COR-L47 (cell line): ENCODE data around the gene LRBA.
A peak's percentile ranks its signal among the peaks of the same experiment; 100 is the strongest.
"Not testable (repeated sequence)": the region's sequence is repeated elsewhere in the genome, so short reads cannot be mapped to it uniquely, and the experiment has no call there.

ENCODE experiments used
- DNase-seq: peaks from one replicate; lab custom pipeline; 2025; lab: John Stamatoyannopoulos, UW

The LRBA gene

GRCh38 chr4:150668824-150669223, 346.3 kb downstream of the LRBA start:
- DNase-seq, result no peak

DNA sequence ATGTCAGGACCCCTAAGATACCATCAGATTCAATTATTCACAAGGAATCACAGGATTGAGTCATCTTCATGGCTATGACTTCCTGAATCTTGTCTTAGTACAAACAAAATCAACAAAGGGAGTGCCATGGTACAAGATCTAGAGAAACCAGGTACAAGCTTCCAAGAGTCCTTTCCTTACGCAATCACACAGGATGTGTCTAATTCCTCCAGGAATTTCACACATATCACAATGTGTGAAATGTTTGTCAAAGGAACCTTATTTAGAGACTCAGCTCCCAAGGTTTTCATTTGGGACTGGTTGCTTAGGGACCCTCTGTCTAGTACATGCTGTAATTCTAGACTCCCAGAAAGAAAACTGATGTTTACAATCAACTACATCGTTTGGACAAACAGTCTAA, 350.1 kb downstream of the LRBA start:
- no peak for DNase-seq

DNA sequence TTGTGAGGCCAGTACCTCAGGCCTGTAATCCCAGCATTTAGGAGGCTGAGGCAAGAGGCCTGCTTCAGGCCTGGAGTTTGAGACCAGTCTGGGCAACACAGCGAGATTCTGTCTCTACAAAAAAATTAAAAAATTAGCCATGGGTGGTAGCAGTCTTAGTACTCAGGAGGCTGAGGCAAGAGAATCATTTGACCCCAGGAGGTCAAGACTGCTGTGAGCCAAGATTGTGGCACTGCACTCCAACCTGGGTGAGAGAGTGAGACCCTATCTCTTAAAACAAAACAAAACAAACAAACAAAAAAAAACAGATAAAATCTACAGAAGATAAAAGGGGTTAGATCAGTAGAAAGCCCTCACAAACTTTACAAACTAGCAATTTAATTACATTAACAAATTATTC, 352.4 kb downstream of the LRBA start:
- DNase-seq, result no peak

GRCh38 chr4:150661551-150661950, 353.5 kb downstream of the LRBA start:
- DNase-seq, result not testable (repeated sequence)

GRCh38 chr4:150658258-150658657, 356.8 kb downstream of the LRBA start:
- not testable (repeated sequence) for DNase-seq

DNA sequence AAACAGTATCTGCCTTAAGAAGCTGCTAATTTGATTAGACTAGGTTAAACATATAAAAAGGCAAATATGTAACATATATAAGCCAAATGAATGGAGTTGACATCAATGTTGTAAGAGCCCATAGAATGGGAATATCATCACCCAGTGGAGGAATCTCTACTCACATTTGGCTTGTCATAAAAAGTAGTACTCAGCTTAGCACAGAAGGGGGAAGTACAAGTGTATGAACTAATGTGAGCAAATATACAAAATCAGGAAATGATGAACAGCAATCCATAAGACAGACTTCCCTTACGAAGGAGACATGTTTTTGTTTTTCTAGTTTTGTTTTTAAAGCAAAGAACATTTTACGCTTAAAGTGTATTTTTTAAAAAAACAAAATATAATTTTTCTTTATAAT, 358.2 kb downstream of the LRBA start:
- no peak for DNase-seq

- no peak for DNase-seq
Measured at GRCh38 chr4:150650751-150651150, 364.3 kb downstream of the LRBA start.

DNA sequence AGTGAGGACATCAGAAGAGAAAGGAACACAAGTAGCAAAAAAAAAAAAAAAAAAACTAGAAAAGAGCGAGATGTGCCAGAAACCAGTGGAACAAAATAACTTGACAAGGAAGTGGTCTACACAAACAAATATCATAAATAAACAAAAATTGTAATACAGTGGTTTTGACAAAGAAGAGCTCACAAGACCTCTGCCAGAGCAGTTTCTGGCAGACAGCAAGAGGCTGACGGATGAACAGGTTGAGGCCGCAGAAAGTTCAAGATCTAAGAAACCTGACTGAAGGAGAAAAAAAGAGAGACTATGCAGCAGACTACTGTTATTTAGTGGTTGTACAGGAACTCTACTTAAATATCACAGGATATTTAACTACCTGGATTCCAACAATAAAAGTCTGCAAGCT, 367.0 kb downstream of the LRBA start:
- no peak for DNase-seq

GRCh38 chr4:150647008-150647407, 368.1 kb downstream of the LRBA start:
- no peak for DNase-seq

DNA sequence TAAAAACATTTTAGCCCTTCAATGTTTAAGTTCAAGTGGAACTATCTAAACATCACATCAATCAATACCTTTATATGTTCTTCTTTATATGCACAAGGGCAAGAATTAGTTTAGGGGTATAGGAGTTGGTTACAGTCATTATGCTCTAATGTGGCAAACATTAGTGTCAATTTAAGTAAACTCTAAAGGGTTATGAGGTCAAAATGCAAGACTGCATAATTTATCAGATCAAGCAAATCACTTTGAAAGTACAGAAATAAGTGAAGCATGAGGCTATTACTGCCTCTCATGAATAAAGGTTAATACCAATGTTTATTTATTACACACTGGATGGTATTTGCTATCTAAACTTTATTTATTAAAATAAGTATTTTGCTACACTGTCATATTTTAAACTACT, 373.5 kb downstream of the LRBA start:
- DNase-seq, result no peak

- DNase-seq, result no peak
Measured at GRCh38 chr4:150632639-150633038, 382.4 kb downstream of the LRBA start.

DNA sequence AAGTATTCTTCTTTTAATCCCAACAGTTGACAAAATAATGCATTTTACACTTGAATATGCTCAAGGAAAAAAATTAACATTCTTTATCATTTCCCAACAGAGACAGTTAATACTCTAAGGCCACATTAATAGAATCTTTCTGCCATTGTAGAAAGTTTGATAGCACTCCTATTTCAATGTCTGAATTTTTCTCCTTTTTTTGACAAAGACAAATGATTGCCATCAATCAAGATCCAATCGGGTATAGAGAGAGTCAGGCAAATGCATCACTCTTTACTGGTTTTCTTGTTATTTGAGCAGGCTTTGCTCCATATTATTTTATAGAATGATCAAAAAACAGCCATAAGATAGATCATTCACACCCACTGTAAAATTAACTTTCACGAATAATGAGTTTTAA, 387.0 kb downstream of the LRBA start:
- DNase-seq, result no peak

- no peak for DNase-seq
Measured at GRCh38 chr4:150625033-150625432, 390.1 kb downstream of the LRBA start.

DNA sequence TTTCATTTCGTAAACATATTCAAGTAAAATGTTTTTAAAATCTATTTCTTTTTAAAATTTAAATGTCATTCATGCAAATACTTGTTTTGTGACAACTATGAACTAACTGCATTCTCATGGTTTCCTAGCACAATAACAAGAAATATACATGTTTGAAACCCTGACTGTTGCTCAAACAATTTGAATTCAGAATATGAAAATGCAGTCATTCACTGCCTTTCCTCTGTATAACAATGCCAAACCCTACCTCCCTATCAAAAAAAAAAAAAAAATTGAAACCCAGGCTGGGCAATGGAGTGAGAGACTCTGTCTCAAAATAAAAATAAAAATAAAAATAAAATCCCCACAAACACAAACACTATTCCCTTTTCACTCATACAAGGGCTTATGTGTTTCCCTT, 391.0 kb downstream of the LRBA start:
- no peak for DNase-seq

- no peak for DNase-seq
Measured at GRCh38 chr4:150619042-150619441, 396.0 kb downstream of the LRBA start.

DNA sequence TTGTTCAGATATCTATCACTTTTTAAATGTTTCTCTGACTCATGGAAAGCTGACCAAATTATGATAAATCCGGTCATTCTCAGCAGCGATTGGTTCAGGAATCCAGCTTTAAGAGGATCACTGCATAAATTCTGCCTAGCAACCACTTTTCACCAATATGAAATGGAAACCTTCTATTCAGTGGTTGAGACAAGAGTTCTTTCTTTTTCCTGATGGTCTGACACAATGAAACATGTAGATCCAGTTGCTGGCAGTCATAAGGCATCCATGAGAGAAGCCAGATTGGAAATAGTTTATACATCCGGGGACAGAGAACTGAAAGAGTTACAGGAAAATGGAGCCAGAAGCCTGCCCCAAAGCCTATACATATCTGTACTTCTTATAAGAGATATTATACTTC, 406.0 kb downstream of the LRBA start:
- no peak for DNase-seq

DNA sequence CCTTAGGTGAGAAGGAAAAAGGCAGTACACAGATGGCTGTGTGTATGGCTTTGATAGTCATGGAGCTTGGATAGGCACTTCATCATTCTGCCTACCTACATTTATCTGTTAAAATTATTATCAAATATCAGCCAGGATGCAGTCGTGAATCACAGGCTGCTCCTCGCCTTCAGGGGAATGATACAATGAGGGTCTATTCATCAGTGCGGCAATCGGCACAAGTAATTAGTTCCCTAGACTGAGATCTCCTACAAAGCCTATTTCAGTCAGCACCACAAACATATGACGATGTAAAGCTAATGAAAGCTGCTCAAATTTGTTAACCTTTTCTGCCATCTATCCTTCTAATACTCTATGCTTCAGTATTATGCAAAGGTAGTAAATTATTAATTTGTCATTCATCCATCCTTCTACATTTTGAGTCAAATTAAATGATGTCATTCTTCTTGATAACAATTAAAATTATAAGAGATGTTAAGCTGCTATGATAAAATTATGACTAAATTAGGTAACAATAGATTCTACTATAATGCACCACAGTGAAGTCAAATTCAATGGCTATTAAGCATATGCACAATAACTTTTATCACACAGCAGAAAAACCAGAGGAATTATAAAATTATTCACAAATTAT, 414.2 kb downstream of the LRBA start:
- no peak for DNase-seq

DNA sequence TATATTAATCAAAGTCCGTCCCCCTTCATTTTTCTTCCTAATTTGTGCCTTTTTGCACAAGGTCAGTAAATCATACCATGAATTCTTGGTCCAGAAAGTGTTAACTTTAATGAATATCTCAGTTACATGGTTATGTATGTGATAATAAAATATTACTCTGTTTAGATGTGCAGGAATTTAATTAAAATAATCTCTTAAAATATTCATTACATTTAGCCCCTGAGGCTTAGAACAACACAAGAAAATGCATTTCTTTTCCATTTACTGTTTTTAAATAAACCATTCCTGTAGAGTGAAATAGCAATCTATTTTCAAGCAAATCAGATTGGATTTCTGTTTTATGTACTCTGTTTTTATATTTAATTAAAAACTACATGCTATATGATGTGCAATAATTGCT, 415.5 kb downstream of the LRBA start:
- no peak for DNase-seq

DNA sequence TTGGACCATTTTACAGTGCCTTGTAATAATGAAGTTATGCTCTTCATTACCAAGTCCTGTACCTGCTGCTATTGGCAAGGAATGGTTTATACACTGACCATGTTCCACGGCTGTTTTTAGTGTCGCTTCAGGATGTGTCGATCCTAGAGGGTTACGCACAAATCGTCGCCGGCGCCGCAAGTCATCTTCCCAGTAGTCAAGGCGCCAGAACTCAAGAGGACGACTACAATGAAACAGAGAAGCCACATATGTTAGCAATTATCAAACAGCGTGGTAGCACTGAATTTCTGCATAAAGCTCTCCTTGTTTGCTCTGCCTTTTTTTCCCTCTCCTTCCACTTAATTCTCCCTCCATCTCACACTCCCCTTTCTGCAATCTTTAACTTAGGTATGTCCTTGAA, 416.2 kb downstream of the LRBA start:
- DNase-seq, result no peak

- peak; percentile 35 for DNase-seq
Measured at GRCh38 chr4:150593996-150594395, 421.1 kb downstream of the LRBA start.

DNA sequence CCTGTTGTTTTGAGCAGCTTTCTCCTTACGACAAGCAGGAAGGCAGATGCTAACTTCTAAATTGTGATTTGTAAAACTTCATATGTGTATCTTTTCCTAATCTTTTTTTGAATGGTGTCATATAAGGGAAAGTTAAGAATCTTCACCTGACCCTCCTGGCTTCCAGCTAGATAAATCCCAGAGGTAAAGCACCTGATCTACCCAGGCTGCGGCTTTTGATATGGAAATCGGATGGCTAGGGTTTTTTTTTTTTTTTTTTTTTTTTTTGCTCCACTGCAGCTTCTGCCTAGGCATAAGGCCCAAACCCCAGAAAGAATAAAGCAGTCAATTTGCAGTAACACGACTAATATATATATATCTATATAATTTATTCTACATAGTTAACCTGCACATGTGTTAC, 423.2 kb downstream of the LRBA start:
- DNase-seq, result no peak

DNA sequence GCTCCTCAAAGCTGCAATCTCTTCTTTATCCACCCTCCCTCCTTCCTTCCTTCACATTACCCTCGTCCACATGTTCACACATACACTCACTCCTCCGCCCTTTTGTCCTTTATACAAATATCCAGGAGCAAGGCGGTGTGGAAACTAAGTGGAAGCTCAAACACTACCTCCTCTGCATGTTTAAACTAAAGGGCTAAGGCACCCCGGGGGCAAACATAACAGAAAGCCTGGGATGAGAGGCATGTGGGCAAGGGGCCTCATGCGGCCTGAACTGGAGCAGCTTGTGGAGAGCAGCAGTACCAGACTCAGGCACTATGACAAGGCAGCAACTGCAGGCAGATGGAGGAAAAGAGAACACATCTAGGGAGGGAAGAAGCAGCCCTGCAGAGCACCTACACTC, 423.7 kb downstream of the LRBA start:
- peak; percentile 10 for DNase-seq

DNA sequence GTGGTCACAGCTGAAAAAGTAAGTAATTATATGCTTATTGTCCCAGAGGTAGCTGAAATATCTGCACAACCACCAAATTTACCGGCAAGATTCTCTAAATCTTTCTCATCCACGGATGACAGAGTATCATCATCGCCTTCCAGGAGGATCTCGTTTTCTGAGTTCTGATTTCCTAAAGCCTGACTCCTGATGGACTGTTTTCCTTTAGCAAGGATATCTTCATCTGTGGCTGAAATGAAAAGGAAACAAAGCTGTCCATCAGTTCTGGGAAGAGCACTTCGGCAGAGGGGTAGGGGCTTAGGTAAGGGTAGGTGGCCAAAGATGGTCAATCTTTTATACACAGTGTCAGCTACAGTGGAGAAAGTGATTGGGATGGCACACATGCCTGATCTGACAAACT, 424.5 kb downstream of the LRBA start:
- DNase-seq, result no peak

DNA sequence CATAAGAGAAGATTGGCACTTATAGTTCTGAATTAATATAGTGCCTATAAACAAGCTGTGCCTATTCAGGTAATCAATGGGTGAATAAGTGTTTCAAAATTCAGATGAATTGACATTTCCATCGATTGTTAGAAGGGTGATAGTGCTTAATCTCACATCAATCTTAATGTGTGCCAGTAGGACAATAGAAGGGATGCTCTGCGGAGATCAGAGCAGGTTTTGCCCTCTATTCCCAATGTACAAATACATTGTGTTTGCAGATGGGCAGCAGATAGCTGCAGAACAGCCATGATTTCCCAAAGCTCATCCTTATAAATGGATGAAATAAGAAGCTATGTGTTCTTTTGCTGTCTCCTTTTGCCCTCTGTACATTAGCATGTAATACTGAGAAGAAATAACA, 425.9 kb downstream of the LRBA start:
- no peak for DNase-seq

- DNase-seq, result no peak
Measured at GRCh38 chr4:150588316-150588715, 426.8 kb downstream of the LRBA start.
